ENCODE data around the gene ANKRD12. TPM values are rescaled to one million over a fixed set of nuclear protein-coding genes. Genes with fewer than 3 reads are reported as not detected.

ANKRD12 gene
- total RNA-seq, 2 experiments from 2014 or later, result 37.5 to 40.0 TPM

DNA sequence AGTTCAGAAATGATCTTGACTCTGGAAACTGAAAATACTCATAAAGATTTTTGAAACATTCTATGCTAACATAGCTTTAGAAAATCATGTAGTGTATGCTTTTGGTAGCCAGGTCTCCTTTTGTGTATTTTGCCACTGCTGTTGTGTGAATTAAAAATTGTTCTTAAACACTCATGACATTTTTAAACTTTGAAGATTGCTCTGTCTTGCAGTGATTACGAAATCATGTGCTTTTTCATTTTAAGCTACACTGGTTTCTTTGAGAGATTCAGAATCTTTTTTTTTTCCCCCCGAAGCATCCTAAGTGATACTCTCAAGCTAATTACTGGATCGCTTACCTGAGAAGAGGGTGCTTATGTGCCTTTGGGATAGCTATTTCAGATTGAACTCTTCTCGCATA, 60.0 kb downstream of the ANKRD12 start:
- Mint-ChIP-seq H3K4me1 (ENCODE audit: low read depth) (peaks cover 11% of the 10 kb centered on the region), H3K4me3 (no peak overlapping the region), H3K27me3 (ENCODE audit: low read depth) (no peaks in the 10 kb centered on the region), H3K27ac (no peak overlapping the region), H3K9me3 (no peaks in the 10 kb centered on the region), H3K36me3 (ENCODE audit: low read depth) (peaks cover 19% of the 10 kb centered on the region)
- DNase-seq, result no peak
- intact Hi-C loops (cut with micrococcal nuclease), result no loop called here
- CTCF ChIA-PET, result no interaction called here

DNA sequence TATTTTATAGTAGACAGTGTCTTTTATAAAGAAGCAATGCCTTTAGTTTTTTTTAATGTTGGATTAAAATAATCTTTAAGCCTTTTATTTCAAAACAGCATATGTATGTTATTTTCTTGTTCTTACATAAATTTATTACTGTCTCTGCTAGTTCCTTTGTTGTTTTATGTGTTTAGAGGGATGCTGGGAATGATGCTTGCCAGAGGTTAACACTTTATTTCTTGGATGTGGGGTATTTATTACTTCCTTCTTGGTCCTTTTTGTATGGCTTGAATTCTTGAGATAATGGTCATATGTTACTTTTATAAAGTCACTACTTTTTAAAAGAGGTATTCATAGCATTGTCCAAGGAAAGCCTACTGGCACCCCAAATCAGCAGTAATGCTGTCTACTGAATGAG, 63.1 kb downstream of the ANKRD12 start:
- Mint-ChIP-seq H3K27me3 (ENCODE audit: low read depth) (no peaks in the 10 kb centered on the region), H3K4me1 (ENCODE audit: low read depth) (peaks cover 3% of the 10 kb centered on the region), H3K4me3 (no peak overlapping the region), H3K9me3 (no peaks in the 10 kb centered on the region), H3K27ac (no peak overlapping the region), H3K36me3 (ENCODE audit: low read depth) (peaks cover 2% of the 10 kb centered on the region)
- CTCF ChIA-PET, result interaction anchor here (1.4 kb wide), 1 partner anchor 10 kb away, joined by 4 read pairs; no protein-coding TSS in a partner anchor
- no peak for DNase-seq
- intact Hi-C loops (cut with micrococcal nuclease), result no loop called here

- no peak for DNase-seq
- Mint-ChIP-seq H3K9me3 (no peaks in the 10 kb centered on the region), H3K4me1 (ENCODE audit: low read depth) (peaks cover 2% of the 10 kb centered on the region), H3K4me3 (no peak overlapping the region), H3K27ac (no peak overlapping the region), H3K27me3 (ENCODE audit: low read depth) (no peaks in the 10 kb centered on the region), H3K36me3 (ENCODE audit: low read depth) (no peaks in the 10 kb centered on the region)
- intact Hi-C loops (cut with micrococcal nuclease), result no loop called here
- CTCF ChIA-PET, result no interaction called here
Measured at GRCh38 chr18:9201224-9201623, 64.6 kb downstream of the ANKRD12 start.

- intact Hi-C loops (cut with micrococcal nuclease), result no loop called here
- CTCF ChIA-PET, result interaction anchor here (0.6 to 1.2 kb wide), 3 partner anchors 15 to 566 kb away, joined by 3 read pairs; no protein-coding TSS in a partner anchor
Measured at GRCh38 chr18:9204659-9205058, 68.1 kb downstream of the ANKRD12 start.

GRCh38 chr18:9206421-9206820, 69.8 kb downstream of the ANKRD12 start:
- peaks cover 7% of the 10 kb centered on the region for H3K4me1 Mint-ChIP-seq (ENCODE audit: low read depth)
- no peak for DNase-seq
- CTCF ChIA-PET, result interaction anchor here (0.7 kb wide), 1 partner anchor 471 kb away, joined by 3 read pairs; no protein-coding TSS in a partner anchor
- H3K9me3 Mint-ChIP-seq, result no peaks in the 10 kb centered on the region
- intact Hi-C loops (cut with micrococcal nuclease), result no loop called here
- H3K27ac Mint-ChIP-seq, result no peak overlapping the region
- no peak overlapping the region for H3K4me3 Mint-ChIP-seq
- peaks cover 4% of the 10 kb centered on the region for H3K36me3 Mint-ChIP-seq (ENCODE audit: low read depth)
- H3K27me3 Mint-ChIP-seq (ENCODE audit: low read depth), result no peaks in the 10 kb centered on the region

More at GRCh38 chr18:9204659-9205058, 68.1 kb downstream of the ANKRD12 start:
- H3K27me3 Mint-ChIP-seq (ENCODE audit: low read depth), result no peaks in the 10 kb centered on the region
- H3K4me1 Mint-ChIP-seq (ENCODE audit: low read depth), result peaks cover 2% of the 10 kb centered on the region
- no peak overlapping the region for H3K27ac Mint-ChIP-seq
- no peak for DNase-seq
- H3K9me3 Mint-ChIP-seq, result no peaks in the 10 kb centered on the region
- H3K36me3 Mint-ChIP-seq (ENCODE audit: low read depth), result no peaks in the 10 kb centered on the region
- no peak overlapping the region for H3K4me3 Mint-ChIP-seq

GRCh38 chr18:9209279-9209678, 72.7 kb downstream of the ANKRD12 start:
- CTCF ChIA-PET, result no interaction called here
- Mint-ChIP-seq H3K36me3 (ENCODE audit: low read depth) (peaks cover 8% of the 10 kb centered on the region), H3K4me1 (ENCODE audit: low read depth) (peaks cover 13% of the 10 kb centered on the region), H3K27me3 (ENCODE audit: low read depth) (no peaks in the 10 kb centered on the region), H3K4me3 (no peak overlapping the region), H3K27ac (no peak overlapping the region), H3K9me3 (no peaks in the 10 kb centered on the region)
- intact Hi-C loops (cut with micrococcal nuclease), result no loop called here
- DNase-seq, result no peak

GRCh38 chr18:9210966-9211365, 74.4 kb downstream of the ANKRD12 start:
- Mint-ChIP-seq H3K9me3 (no peaks in the 10 kb centered on the region), H3K4me3 (no peak overlapping the region), H3K27ac (no peak overlapping the region), H3K27me3 (ENCODE audit: low read depth) (no peaks in the 10 kb centered on the region), H3K36me3 (ENCODE audit: low read depth) (peaks cover 12% of the 10 kb centered on the region), H3K4me1 (ENCODE audit: low read depth) (peaks cover 11% of the 10 kb centered on the region)
- intact Hi-C loops (cut with micrococcal nuclease), result no loop called here
- DNase-seq, result no peak
- CTCF ChIA-PET, result interaction anchor here (0.6 kb wide), 1 partner anchor 41 kb away, joined by 3 read pairs; no protein-coding TSS in a partner anchor

- H3K4me3 Mint-ChIP-seq, result no peak overlapping the region
- H3K27ac Mint-ChIP-seq, result no peak overlapping the region
- intact Hi-C loops (cut with micrococcal nuclease), result no loop called here
- H3K9me3 Mint-ChIP-seq, result no peaks in the 10 kb centered on the region
- no peaks in the 10 kb centered on the region for H3K27me3 Mint-ChIP-seq (ENCODE audit: low read depth)
- DNase-seq, result no peak
- peaks cover 16% of the 10 kb centered on the region for H3K36me3 Mint-ChIP-seq (ENCODE audit: low read depth)
- CTCF ChIA-PET, result interaction anchor here (0.5 kb wide), 1 partner anchor 169 kb away, joined by 4 read pairs; no protein-coding TSS in a partner anchor
- peaks cover 11% of the 10 kb centered on the region for H3K4me1 Mint-ChIP-seq (ENCODE audit: low read depth)
Measured at GRCh38 chr18:9211955-9212354, 75.4 kb downstream of the ANKRD12 start.

GRCh38 chr18:9215221-9215933, 78.8 kb downstream of the ANKRD12 start:
- Mint-ChIP-seq H3K36me3 (ENCODE audit: low read depth) (peaks cover 24% of the 10 kb centered on the region), H3K9me3 (no peaks in the 10 kb centered on the region), H3K27ac (no peak overlapping the region), H3K27me3 (ENCODE audit: low read depth) (no peaks in the 10 kb centered on the region), H3K4me3 (no peak overlapping the region), H3K4me1 (ENCODE audit: low read depth) (peaks cover 11% of the 10 kb centered on the region)
- intact Hi-C loops (cut with micrococcal nuclease), result no loop called here
- CTCF ChIA-PET, result interaction anchor here (1.5 kb wide), 1 partner anchor 26 kb away, joined by 3 read pairs; no protein-coding TSS in a partner anchor
- DNase-seq, result no peak

- CTCF ChIA-PET, result no interaction called here
- H3K4me3 Mint-ChIP-seq, result no peak overlapping the region
- DNase-seq, result no peak
- peaks cover 5% of the 10 kb centered on the region for H3K4me1 Mint-ChIP-seq (ENCODE audit: low read depth)
- H3K9me3 Mint-ChIP-seq, result no peaks in the 10 kb centered on the region
- H3K27ac Mint-ChIP-seq, result no peak overlapping the region
- H3K36me3 Mint-ChIP-seq (ENCODE audit: low read depth), result peaks cover 29% of the 10 kb centered on the region
- no peaks in the 10 kb centered on the region for H3K27me3 Mint-ChIP-seq (ENCODE audit: low read depth)
- intact Hi-C loops (cut with micrococcal nuclease), result no loop called here
Measured at GRCh38 chr18:9216459-9216858, 79.9 kb downstream of the ANKRD12 start.

- intact Hi-C loops (cut with micrococcal nuclease), result no loop called here
- H3K4me1 Mint-ChIP-seq (ENCODE audit: low read depth), result peaks cover 2% of the 10 kb centered on the region
- DNase-seq, result no peak
- H3K36me3 Mint-ChIP-seq (ENCODE audit: low read depth), result peaks cover 35% of the 10 kb centered on the region
- CTCF ChIA-PET, result interaction anchor here (1.5 kb wide), 1 partner anchor 10 kb away, joined by 4 read pairs; no protein-coding TSS in a partner anchor
- H3K27me3 Mint-ChIP-seq (ENCODE audit: low read depth), result no peaks in the 10 kb centered on the region
- H3K27ac Mint-ChIP-seq, result no peak overlapping the region
- H3K4me3 Mint-ChIP-seq, result no peak overlapping the region
- no peaks in the 10 kb centered on the region for H3K9me3 Mint-ChIP-seq
Measured at GRCh38 chr18:9217743-9218451, 81.3 kb downstream of the ANKRD12 start.

DNA sequence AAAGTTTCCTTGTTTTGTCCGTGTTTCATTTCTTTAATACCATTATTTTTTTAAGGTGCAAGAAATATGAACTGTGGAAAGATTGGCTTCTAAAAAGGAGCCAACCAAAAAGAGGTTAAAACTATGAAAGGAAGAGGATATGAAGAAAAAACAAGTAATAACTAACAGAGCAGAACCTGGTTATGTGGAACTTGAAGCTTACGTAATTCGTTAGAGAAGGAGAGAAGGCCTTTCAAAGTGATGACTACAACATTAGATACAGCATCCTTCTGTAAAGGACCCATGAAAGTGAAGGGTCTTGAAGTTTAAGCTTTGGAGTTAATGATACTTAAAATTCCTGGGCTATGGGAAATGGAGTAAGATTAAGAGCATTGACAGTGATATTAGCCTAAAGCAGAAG, 84.5 kb downstream of the ANKRD12 start:
- Mint-ChIP-seq H3K4me3 (no peak overlapping the region), H3K4me1 (ENCODE audit: low read depth) (no peaks in the 10 kb centered on the region), H3K9me3 (no peaks in the 10 kb centered on the region), H3K36me3 (ENCODE audit: low read depth) (peaks cover 40% of the 10 kb centered on the region), H3K27me3 (ENCODE audit: low read depth) (no peaks in the 10 kb centered on the region), H3K27ac (no peak overlapping the region)
- no peak for DNase-seq
- intact Hi-C loops (cut with micrococcal nuclease), result loop anchor here (10.0 kb wide), 1 partner anchor 56 kb away; no protein-coding TSS in a partner anchor
- CTCF ChIA-PET, result no interaction called here
